GM18520 (cell line): ENCODE measurements around the gene DIO3.

ENCODE experiments used
- ATAC-seq: cut with Tn5 transposase; IDR thresholded peaks from one replicate; pipeline ENCODE4 v1.9.1; 2021; ENCODE audit not compliant: unreplicated experiment

Gene DIO3

GRCh38 chr14:101579372-101580080, 18.2 kb downstream of the DIO3 start:
- ATAC-seq: no peak

DNA sequence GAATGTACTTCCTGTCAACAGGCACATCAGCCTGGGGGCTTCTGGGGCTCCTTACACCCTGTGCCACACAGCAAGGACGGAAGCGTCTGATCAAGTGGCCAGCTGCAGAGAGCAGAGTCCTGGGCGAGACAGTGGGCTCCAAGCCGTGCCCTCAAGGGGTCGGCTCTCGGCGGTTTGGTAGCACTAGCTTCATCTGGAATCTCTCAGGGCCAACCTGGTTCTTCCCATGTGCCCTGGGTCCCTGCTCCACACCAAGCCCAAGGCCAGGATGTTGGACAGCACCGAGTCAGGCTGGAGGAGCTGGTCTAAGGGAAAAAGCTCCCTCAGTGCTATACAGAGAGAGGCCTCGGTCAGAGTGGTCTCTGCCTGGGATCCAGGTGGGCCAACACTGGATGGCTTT, 20.5 kb downstream of the DIO3 start:
- ATAC-seq: no peak

GRCh38 chr14:101582294-101582693, 21.0 kb downstream of the DIO3 start:
- ATAC-seq: no peak

- ATAC-seq: no peak
Measured at GRCh38 chr14:101583006-101583714, 21.9 kb downstream of the DIO3 start.

GRCh38 chr14:101583715-101584054, 22.4 kb downstream of the DIO3 start:
- ATAC-seq: no peak

- no peak for ATAC-seq
Measured at GRCh38 chr14:101584055-101584859, 23.0 kb downstream of the DIO3 start.

GRCh38 chr14:101585211-101585610, 23.9 kb downstream of the DIO3 start:
- ATAC-seq: no peak

DNA sequence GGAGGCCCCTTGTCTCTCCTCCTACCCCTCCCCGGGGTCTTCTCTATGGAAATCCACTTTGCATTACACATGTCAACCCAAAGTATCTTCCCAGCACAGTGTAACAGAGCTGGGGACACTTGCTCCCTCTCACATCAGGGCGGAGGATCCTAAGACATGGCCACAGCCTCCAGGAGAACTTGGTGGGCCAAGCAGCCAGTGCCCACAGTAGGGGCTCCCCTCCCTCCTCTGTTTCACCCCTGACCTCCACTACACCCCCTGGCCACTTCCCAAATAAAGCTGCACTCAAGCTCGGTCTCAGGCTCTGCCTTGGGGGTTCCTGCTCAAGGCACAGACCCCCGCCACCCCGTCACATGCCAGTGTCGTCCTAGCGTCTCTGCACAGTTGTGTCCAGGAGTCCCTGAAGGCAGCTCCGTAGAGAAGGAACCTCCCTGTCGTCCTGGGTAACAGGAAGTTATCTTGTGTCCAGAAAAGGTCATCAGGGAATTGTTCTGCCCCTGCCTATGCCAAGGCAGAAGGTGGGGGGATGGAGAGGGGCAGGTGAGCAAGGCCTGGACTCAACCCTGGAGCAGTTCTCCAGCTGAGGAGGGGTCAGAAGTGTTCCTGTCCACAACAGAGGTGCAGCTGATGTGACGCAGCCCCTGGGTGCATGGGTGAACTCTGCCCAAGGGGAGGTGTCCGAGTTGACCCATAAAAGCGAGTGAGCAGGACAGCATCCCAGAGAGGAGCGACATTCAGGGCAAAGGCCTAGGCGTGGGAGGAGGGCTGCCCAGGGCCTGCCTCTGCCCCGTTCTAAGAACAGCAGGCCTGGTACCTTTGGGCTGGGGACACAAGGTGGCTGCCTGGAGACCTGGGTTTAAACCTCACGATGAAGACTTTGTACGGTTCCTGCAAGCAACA, 25.5 kb downstream of the DIO3 start:
- ATAC-seq: no peak

DNA sequence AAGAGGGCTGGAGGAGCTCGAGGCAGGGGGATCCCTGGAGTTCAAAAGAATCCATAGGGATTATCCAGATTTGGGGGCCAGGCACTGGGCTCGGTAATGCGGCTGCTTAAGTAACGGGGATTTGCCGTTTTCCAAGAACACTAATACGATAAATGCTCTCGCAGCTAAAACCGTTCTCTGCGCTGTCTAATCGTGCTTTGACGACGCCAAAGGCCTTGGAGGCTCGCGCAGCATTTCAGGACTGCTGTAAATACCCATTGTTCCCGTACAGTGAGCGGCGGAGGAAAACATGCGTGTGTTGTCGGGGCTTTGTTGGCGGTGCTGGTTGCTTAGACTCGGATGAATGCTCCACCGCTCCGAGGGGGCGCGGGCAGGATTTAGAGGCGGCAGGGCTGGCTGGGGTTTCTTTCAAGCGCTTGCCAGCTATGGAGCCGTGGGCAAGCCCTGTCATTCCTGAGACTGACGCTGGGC, 26.2 kb downstream of the DIO3 start:
- ATAC-seq: no peak

- ATAC-seq: no peak
Measured at GRCh38 chr14:101588286-101588975, 27.1 kb downstream of the DIO3 start.

DNA sequence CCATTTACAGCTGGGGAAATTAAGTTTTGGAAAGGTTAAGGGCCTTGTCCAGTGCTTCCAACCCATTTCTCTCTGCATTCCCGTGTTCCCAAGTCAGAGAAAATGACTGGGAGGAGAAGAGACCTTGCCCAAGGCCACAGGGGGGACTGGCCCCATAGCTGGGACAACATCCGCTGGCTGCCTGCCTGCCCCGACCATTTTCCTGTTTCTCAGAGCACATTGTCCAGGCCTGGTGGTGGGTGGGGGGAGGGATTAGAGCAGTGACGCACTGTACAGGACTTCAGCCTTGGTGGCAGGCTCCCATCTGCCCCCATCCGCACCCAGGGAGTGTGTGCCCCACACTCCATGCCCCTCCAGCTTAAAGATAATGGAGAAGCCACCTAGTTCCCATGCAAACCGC, 27.7 kb downstream of the DIO3 start:
- ATAC-seq: no peak

GRCh38 chr14:101589486-101590015, 28.3 kb downstream of the DIO3 start:
- ATAC-seq: no peak

DNA sequence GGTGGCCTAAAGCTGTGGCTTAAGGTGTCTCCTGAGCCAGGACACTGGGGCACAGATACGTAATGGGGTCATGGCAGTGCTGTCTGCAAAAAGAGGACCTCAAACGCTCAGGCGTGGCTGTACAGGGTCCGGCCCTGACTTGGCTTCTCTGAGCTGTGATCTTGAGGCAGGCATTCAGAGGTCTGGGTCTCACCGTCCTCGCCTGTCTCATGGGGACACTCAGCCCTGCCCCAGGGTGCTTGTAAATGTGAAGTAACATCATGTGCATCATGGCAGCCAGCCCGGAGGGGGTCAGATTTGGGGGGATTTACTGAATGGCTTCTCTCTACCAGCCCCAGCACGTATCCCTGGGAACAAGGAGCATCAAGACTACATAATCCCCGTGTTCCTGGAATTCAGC, 28.8 kb downstream of the DIO3 start:
- ATAC-seq: no peak

GRCh38 chr14:101590616-101591015, 29.3 kb downstream of the DIO3 start:
- ATAC-seq: no peak

- no peak for ATAC-seq
Measured at GRCh38 chr14:101591121-101591520, 29.8 kb downstream of the DIO3 start.

GRCh38 chr14:101591582-101591981, 30.3 kb downstream of the DIO3 start:
- no peak for ATAC-seq

DNA sequence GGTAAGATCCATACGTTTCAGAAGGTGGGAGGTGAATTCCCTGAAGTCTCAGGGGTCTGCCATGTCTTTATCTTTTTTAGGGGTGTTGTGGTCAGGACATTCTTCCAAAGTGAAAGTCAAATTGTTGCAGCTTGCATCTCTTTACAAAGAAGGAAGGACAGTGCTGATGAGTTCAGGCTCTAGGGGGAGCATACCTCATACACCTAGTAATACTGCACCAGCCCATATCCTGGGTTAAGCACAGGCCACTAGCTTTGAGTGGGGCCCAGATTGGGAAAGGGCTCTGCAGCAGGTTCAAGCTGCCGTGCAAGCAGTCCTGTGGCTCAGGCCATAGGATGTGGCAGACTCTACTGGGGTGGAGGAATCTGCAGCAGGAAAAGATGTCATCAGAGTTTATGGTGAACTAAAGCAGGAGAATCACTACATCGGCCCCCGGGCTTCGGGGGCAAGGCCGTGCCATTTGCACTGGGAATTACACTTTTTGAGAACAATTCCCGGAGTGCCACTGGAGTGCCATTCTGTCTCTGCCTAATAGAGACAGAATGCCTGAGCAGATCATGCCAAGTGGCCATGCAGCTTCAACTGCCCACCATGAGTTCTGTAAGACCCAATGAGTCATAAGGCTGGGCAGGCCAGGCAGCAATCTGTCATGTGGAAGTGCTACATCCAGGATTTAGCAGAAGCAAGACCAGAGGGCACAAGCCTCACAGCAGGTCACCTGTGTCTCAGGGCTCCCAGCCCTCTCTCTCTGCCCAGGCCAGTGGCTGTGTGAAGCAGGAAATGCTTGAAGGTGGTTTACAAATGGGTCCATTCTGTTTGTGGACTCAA, 32.3 kb downstream of the DIO3 start:
- ATAC-seq: no peak

DNA sequence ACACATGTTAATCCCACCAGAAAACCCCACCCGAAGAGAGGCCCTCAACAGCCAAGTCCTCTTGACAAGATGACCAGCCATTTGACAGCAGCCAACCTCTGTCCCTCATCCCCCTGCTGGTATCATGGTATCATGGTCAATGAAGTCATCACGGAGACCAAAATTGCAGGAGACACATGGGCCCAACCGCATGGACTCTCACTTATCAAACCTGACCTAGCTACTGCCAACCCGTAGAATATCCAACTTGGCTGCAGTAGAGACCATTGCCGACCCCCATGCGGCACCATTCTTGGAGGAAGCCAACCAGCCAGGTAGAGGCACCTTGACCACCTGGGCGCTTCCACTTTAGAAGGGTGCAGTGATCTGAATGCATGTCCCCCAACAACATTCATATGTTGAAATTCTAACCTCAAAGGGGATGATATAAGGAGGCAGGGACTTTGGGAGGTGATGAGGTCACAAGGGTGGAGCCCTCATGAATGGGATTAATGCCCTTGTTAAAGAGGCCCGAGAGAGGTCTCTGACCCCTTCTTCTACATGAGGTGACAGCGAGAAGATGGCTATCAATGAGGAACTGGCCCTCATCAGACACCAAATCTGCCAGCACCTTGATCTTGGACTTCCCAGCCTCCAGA, 33.3 kb downstream of the DIO3 start:
- ATAC-seq: no peak

DNA sequence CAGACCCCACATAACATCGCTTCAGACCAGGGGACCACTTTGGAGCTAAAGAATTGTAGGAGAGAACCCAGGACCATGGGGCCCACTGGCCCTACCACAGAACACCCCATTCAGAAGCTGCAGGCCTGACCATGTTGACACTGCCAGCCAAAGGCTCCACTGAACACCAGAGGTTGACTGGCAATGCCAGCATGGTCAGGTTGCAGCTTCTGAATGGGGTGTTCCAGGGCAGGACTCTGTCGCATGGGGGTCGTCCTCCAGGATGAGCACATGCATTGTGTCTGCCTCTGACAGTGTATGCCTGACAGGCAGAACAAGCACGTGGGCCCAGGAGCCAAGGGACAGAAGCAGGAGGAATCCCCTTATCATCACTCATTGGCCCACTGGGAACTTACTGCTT, 34.1 kb downstream of the DIO3 start:
- ATAC-seq: no peak
